Measurements from ENCODE around the gene TEX261.
A peak's percentile ranks its signal among the peaks of the same experiment; 100 is the strongest.
"Not testable (repeated sequence)": the region's sequence is repeated elsewhere in the genome, so short reads cannot be mapped to it uniquely, and the experiment has no call there.

The TEX261 gene

DNA sequence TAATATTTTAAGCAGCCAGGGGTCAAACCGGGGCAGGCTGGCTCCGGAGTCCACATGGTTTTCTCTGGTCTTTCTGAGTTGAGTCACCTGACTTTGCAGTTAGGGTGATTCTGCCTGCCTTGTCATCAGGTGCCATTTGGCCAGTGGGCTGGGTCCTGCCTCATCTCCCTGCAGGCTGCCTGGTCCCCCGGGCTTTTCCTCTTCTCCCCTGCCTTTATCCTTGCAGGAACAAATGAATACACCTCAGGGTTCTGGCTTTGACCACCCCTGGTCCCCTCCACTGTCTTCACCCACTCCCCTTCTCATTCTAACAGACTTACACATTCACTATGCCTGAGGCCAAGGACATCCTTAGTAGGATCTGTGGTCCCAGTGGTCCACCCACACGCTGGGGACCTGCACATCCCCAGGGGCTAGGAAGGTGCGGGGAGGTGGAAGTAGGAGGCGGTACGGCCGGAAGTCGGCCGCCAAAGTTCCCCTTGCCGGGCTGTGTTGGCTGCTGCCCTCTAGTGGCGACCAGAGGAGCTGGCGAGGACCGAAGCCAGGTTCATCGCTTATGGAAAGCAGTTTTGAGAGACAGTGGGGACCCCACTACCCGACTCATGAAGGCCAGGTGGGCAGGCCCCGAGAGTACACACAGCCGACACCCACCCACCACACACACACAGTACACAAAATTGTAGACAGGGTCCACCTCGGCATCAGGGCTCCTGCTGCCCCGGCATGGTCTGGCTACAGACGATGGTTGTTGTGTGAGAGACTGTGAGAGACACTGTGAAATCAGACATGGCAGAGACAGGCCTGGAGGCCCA is 6.3 kb upstream of the TEX261 start:
- peak; percentile 49 for DNase-seq (ENCODE audit: low spot score)

DNA sequence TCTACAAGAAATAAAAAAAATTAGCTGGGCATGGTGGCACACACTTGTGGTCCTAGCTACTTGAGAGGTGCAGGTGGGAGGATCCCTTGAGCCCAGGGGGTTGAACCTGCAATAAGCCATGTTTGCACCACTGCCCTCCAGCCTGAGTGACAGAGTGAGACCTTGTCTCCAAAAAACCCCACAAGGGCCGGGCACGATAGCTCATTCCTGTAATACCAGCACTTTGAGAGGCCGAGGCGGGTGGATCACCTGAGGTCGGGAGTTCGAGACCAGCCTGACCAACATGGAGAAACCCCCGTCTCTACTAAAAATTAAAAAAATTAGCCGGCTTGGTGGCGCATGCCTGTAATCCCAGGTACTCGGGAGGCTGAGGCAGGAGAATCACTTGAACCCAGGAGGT is 5.3 kb upstream of the TEX261 start:
- DNase-seq (ENCODE audit: low spot score), result not testable (repeated sequence)

DNA sequence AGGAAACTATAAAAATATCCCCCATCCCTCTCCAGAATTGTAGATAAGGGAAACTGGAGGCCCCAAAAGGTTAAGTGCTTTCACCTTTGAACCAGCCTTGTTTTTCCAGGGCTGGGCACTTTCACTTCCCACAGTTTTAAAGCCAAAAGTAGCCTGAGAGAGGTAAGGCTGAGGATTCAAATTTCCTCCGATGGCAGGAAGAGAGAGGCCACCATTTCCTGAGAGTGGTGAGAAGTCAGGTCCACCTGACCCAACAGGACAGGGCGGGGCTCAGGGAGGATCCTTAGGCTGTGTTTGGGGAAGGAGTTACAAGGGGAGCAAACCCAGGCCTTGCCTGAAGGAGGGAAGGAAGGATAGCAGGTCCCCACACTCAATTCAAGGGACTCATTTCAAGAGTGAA is 4.7 kb upstream of the TEX261 start:
- DNase-seq (ENCODE audit: low spot score), result no peak

DNA sequence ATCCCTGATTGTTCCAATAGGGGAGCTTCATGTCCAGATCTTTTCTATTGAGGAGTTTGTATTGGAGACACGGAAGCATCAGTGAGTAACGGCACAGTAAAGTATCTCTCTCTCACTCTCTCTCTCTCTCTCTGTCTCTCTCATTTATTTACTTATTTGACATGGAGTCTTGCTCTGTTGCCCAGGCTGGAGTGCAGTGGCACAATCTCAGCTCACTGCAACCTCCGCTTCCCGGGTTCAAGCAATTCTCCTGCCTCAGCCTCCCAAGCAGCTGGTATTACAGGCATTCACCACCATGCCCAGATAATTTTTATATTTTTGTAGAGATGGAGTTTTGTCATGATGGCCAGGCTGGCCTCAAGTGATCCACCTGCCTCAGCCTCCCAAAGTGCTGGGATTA is 4.2 kb upstream of the TEX261 start:
- not testable (repeated sequence) for DNase-seq (ENCODE audit: low spot score)

DNA sequence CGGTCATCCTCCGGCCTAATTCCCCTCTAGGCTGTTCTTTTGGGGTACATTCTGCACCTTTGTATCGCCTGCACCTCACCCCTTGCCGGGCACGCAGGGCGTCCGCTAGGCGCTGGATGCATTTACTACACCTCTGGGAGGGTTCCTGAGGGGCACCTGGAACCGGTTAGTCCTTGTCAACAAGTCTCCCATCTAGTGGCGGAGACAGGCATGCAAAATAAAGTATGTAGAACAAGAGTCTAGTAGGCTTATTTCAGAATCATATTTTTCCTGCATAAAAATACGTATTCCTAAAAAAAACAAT is 705 bp upstream of the TEX261 start:
- DNase-seq (ENCODE audit: low spot score), result peak; percentile 53

DNA sequence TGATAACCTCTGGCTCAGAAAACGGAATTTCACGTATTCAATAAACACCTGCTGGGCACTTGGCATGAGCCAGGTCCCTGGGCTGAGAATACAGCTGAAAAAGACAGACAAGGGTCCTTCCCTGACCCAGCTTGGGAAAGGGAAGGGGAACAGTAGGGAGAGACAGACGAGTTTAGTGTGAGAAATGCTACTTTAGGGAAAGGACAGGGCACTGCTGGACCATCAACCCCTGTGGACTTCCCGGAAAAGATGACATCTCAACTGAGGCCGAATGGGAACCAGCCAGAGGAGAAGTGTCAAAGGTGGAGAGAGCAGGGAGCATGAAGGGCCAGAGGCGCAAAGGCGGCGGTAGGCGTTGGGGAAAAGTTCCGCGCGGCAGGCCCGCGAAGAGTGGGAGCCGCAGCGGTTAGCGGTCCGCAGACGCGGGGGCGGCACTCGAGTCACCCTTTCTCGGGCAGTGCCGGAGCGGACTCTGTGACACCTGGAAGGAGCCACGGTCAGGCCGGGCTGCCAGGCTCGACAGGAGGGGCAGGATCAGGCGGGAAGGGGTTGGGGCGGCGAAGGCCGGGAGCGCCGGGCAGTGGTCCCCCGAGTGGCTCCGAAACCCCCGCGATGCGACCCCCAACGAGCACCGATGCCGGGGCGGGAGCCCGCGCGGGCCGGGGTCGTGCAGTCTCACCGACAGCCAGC is 519 bp downstream of the TEX261 start:
- DNase-seq (ENCODE audit: low spot score), result no peak

DNA sequence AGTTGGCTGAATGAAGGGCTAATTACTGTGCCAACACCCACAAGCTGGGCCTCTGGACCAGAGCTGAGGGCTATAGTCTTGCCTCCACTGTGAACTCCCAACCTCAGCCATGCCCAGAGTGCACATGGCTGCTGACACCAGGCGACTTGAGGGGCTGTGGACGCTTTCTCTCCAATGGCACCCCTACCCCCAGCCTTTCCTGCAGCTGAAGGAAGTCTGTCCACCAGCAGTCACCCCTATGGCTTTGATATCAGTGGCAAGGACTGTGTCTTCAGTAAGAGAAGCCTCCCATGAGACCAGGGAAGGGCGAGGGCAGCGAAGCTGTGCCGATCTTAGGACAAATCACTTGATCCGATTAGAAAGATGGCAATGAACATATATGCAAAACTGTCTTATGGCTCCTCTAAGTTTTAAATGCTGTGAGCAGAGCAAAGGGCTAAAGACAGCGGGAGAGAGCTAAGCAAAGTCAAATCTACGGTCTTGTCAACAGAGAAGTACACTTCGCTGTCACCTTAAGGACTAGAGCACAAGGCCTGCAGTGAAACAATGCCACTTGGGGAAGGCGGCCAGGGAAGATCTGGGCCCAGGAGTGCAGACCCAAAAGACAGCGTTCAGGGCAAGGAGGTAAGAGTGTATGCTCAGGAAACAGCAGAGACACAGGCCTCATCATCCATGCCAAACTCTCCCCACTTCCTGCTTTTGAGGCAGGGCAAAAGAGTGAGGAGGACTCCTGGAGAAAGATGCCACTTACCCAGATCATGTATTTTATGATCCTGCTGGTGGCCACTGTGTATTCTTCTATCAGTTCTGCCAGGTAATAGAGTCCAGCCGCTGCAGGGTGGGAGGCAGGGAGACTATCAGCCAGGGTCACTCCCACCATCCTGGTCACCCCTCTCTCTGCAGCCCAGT is 1.5 kb downstream of the TEX261 start:
- DNase-seq (ENCODE audit: low spot score), result no peak

DNA sequence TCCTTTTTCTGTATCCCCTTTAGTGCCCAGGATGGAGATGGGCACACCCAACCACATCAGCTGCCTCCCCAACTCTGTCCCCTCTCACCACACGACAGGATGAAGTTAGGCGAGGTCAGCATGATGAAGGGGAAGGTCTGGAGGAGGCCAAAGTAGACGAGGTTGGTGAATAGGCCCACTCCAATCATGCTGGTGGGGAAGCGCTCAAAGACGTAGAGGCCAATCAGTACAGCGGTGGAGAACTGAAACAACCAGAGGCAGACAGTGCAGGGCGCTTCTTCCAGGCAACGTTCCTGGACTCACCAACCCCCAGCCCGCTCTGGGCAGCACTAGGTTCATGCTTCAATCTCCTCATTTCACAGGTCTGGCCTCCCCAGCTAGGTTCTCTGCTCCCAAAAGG is 2.9 kb downstream of the TEX261 start:
- DNase-seq (ENCODE audit: low spot score), result no peak

DNA sequence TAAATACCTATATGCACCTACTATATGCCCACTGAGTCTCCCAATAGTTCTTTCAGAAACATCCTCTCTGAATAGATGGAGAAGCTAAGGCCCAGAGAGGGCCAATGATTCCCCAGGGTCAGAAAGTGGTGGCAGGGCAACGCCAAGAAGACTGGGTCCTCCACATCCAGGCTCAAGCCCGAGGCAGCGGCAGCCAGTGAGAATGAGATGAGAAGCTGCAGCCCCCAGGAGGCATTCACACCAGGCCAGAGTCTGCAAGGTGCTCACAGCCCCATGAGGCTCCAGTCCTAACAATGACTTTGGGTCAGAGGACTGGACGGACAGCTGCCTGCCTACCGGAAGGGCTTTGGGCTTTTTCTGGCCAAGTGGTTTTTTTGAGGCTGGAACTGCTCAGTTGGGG is 3.5 kb downstream of the TEX261 start:
- no peak for DNase-seq (ENCODE audit: low spot score)

DNA sequence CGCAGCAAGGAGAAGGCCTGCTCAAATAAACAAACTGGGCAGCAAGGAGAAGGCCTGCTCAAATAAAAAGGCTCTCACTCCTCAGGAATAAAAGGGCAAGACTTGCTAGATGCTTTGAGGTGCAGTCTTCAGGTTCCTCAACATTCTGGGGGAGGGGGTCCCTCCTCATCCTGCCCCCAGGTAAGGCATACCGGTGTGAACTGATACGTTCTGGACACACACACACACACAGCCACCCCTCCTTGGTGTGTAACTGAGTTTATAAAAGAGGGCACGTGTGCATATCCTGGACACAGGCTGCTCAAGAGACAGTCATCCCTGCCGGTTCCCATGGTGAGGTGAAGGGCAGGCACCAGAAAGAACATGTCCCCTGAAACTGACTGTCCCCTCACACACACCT is 4.5 kb downstream of the TEX261 start:
- no peak for DNase-seq (ENCODE audit: low spot score)

DNA sequence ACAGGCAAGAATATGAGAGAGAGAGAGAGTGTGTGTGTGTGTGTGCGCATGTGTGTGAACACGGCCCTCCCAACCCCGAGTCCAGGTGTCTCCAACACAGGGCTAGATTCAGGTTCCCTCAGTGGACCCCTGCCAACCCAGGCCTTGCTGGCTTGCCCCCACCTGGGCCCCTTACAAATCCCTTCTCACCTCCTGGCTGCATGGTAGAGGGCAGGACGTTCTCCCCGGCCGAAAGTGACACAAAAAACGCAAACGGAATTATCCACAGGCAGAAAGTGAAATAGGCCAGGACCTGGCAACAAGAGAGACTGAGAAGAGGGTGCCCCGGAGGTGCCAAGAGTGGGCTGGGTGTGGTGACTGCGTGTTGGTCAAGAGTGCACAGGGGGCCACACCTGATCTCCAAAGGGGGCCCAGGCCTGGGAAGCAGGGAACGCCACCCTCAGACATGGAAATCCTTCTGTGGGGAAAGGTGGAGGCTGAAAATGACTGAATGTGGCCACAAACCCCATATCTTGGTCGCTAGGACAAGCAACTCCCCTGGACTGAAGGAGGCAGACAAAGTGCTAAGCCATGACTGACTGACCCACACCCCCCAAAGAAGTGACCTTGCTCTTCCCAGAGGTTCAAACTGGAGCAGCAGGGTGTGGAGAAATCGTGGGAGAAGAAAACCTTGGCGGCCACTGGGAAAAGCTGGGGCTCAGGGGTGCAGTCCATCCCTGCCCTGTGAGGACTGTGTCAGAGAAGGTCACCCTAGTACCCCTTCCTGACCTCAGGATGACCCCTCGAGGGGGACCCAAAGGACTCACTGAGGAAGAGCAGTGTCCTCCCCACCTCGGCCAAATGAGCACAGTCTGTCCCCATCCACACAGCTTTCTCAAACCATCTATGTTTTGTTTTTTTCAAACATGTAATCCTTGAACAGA is 5.7 kb downstream of the TEX261 start:
- no peak for DNase-seq (ENCODE audit: low spot score)

DNA sequence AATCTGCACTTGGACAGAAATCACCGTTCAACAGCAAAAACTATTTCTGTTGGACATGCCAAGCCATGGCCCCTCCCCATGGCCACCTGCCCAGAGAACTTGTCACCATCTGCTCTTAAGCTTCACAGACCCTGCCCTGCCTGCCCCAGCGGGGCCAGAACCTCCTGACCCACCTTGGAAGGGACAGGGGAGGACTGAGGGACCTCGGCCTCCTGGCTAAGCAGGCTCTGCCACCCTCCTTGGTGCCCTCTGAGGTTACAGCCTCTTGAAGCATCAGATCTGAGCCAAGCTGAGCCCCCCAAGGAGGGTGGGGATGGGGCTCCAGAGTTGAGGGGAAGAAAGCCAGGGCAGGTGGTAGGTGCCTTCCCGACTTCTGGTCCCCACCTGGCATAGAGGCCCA is 6.5 kb downstream of the TEX261 start:
- DNase-seq (ENCODE audit: low spot score), result no peak

DNA sequence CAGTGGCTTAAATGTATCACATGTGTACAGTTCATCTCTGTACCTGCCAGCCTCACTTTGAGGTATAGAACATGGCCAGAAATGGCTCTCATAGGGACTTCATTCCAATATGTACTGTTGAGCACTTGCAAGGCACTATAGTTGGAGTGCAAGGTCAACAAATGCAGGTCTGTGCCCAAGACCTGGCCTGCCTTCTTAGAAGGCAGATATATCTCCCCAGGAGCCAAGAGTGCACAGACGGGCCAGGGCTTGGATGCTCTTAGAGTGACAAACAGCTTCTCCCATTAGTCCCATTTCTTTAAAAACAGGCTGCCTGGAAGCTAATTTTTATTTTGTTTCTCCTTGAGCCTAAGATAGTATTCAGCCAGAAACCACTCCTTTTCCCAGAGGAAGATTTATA is 7.3 kb downstream of the TEX261 start:
- no peak for DNase-seq (ENCODE audit: low spot score)

DNA sequence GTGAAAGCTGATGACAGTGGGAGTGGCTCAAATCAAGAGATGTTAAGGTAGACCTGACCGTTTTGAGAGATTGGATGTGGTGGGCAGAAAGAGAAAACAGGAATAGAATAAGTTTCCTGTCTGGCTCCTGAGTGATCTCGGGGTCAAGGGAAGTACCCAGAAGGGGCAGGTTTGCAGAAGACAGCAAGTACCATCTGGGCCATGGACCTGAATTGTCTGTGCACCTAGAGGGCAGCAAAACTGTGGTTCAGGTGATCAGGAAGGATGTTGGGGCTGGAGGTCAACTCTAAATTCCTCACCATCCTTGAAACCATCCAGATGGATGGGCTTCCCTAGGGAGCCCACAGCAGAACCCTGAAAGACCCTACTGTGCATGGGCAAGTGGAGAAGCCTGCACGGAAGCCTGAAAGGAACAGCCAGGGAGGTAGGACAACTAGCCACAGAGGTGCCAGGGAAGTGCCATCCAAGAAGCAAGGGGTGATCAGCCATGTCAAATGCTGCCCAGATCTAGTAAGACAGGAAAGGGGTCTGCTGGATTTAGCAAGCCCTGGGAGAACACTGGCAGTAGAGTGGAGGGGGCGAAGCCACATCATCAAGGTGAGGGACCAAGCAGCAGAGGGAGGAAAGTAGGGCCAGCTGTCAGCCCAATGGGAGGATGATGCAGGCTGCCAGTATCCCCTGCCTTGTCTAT is 8.0 kb downstream of the TEX261 start:
- DNase-seq (ENCODE audit: low spot score), result no peak

DNA sequence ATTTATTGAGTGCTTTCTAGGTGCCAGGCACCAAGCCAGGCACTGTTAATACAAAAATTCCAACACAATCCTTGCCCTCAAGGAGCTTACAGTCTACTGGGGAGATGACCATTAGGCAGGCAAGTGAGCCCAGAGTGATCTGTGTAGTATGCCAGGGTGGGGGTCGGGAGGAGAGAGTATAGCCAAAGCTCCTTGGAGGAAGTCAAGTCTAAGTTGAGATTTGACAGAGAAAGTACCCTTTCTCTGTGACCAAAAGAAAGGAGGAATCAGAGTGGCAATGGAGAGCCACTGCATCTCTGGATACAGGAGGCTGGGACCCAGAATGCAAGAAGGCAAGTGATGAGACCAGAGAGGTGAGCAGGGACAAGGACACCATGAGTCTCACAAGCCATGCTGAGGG is 8.7 kb downstream of the TEX261 start:
- DNase-seq (ENCODE audit: low spot score), result no peak

DNA sequence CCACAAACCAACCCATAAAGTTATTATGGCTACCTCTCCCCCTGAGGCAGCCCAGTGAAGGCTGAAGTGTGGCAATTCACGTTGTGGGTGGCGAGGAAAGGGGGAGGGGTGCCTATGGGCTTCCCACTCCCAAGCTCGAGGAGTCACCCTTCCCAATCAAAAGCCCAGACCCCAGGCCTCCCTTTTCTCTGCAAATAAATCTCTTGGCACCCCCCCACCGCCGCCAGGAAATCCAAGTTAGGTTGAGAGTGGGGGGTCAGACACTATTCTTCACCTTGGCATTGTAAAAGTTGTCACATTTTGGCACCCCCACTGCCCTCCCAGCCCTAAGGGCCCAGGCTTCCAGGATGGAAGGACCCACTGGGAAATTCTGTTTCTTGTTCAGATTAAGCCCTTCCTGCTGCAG is 9.4 kb downstream of the TEX261 start:
- no peak for DNase-seq (ENCODE audit: low spot score)

DNA sequence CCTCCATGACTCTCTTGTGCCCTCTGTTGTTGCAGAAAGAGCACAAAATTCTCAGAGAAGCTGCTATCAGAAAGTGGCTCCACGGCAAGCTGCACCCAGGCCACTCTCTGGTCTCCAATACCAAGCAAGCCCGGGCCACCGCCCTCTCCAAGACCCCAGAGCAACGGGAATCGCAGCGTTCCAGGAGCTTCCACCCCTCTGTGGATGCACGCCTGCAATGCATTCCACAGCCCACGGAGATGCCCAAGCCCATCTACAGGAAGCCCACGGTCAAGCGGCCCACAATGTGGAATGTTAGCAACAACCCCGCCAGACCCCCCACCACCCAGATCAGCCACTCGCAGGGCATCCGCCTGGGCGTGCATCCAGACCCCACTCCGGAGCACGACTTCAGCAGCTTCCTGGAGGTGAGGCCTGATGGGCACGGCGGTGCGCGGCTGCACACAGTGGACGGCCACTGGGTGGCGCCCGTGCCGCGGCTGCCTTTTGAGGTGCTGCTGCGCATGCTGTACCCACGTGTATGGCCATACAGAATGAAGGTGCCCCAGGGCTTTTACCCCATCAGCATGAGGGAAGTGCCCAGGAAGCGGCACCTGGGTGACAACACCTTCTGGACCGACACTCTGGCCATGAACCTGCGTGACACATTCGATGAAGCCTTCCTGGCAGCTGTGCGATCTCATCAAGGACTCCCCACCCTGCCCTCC is 9.9 kb downstream of the TEX261 start:
- DNase-seq (ENCODE audit: low spot score), result peak; percentile 18

DNA sequence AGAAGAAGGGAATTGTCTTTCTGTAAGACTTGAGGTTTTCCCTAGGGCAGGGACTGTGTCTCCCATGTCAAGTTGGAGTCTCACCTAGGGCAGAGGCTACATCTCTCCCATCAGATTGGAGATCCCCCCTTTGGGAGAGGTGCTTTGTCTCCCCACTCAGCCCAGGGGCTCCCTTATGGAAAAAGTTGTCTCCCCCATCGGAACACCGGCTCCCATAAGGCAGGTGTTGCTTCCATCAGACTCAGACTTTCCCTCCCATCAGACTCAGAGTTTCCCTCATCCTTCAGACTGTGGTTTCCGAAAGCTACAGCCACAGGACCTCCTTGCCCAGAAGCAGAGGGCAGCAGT is 10.5 kb downstream of the TEX261 start:
- DNase-seq (ENCODE audit: low spot score), result no peak

DNA sequence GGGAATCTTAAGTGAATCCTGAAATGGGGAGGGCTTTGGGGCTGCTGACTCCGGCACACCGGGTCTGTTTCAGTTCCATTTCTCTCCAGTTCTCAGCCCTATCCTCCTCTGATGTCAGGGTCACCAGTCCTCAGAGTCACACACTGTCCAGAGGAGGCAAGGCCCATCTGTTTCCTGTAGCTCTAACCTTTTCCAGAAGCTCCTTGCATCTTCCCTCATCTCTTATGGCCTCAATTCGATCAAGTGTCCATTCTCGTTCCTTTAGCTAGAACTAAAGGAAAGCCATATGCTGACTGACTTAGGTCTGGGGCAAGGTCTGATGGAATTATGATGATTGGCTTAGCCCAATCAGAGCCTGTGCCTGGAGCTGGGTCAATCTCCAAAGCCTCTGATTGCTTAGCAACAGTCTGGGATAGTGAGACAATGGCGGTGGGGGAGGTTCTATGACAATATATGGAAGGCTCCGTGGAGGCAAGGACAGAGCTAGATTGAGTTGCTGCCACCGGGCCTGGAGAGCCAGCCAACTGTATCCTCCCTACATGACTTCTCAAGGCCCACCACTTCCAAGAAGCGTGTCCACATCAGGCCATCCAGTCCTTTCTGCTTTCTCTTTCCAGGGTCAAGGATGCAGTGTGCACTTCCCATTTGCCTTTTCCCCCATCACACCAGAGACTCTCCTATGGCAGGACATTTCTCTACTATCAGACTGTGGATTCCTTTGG is 11.0 kb downstream of the TEX261 start:
- DNase-seq (ENCODE audit: low spot score), result no peak

DNA sequence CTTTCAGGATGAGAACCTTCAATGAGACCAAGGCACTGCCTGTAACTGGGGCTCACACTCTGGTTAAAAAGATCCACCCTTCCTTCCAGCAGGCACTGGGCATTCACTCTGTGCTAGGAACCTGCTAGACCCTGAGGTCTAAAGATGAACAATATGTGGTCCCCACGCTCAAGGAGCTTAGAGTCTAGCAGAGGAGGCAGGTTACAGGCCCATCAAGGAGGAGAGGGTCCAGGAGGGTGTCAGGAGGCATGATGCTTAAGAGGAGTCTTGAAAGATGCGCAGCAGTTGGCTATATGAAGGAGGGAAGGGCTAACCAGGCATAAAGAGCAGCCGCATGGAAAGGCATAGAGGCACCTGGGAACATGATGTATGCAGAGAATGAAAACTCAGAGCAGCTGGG is 11.7 kb downstream of the TEX261 start:
- no peak for DNase-seq (ENCODE audit: low spot score)

Data from pons (tissue), 1 donor.